ENCODE measurements around the gene NME3. TPM values are rescaled to one million over a fixed set of nuclear protein-coding genes. Genes with fewer than 3 reads are reported as not detected.

Gene NME3
- total RNA-seq, 1 experiment from 2014 or later = 103 TPM

GRCh38 chr16:1791943-1792812 lies 20.8 kb upstream of the NME3 start:
- Histone ChIP-seq H4K20me1 (ENCODE audit: insufficient read depth) (no peaks in the 10 kb centered on the region), H3K4me3 (replicated peaks in 1 of 2; ENCODE audit: low read depth in 1 of 2, low read length in 2 of 2) (no peak overlapping the region), H3K4me1 (ENCODE audit: control insufficient read depth in 1 of 2, insufficient read depth in 2 of 2, low read length in 2 of 2) (no peaks in the 10 kb centered on the region), H3K9me3 (ENCODE audit: control insufficient read depth in 1 of 2, insufficient read depth in 1 of 2, low read depth in 1 of 2, low read length in 2 of 2) (no peaks in the 10 kb centered on the region), H3K9ac (ENCODE audit: low read length) (no peak overlapping the region), H3K36me3 (ENCODE audit: control insufficient read depth in 1 of 2, insufficient read depth in 2 of 2, low read length in 2 of 2) (no peaks in the 10 kb centered on the region; a peak in 1 of 4 replicates), H3K27ac (ENCODE audit: low read depth, low read length) (no peak overlapping the region), H3K79me2 (ENCODE audit: insufficient read depth, low read length) (peaks cover 4% of the 10 kb centered on the region; the same call in 1 of the 2 replicates), H3K27me3 (ENCODE audit: insufficient read depth, low read length) (no peaks in the 10 kb centered on the region), H3K4me2 (ENCODE audit: low read length) (no peak overlapping the region), H3K9me2 (ENCODE audit: insufficient read depth) (no peaks in the 10 kb centered on the region), H2AFZ (ENCODE audit: low read depth, low read length, poor library complexity, severe bottlenecking) (no peak overlapping the region)
- CTCF ChIA-PET = no interaction called here
- ATAC-seq = no peak
- POLR2A ChIA-PET = no interaction called here
- TF ChIP-seq EGR1 (IDR thresholded peaks at IDR 0.05; ENCODE audit: low read depth) (no peak), EZH2phosphoT487 (IDR thresholded peaks at IDR 0.05; ENCODE audit: borderline replicate concordance) (no peak), POLR2A (IDR thresholded peaks at IDR 0.05; ENCODE audit: borderline replicate concordance, extremely low read depth, insufficient read depth, insufficient read length) (no peak), ELF1 (IDR thresholded peaks at IDR 0.05; ENCODE audit: borderline replicate concordance, low read depth) (no peak), CEBPB (IDR thresholded peaks at IDR 0.05; ENCODE audit: low read depth) (no peak), JUND (IDR thresholded peaks at IDR 0.05) (no peak), FOSL1 (IDR thresholded peaks at IDR 0.05; ENCODE audit: low read depth) (no peak), MAX (IDR thresholded peaks at IDR 0.05) (no peak), SP1 (IDR thresholded peaks at IDR 0.05; ENCODE audit: low read depth) (no peak), RAD21 (IDR thresholded peaks at IDR 0.05; ENCODE audit: low read depth) (no peak), ATF3 (IDR thresholded peaks at IDR 0.05) (no peak), SIN3A (IDR thresholded peaks at IDR 0.05; ENCODE audit: low read depth) (no peak), YY1 (IDR thresholded peaks at IDR 0.05; ENCODE audit: extremely low read depth, insufficient replicate concordance, low read depth, low read length) (no peak), ZBTB33 (IDR thresholded peaks at IDR 0.05; ENCODE audit: extremely low read depth, insufficient replicate concordance, low read length) (no peak), CBX3 (IDR thresholded peaks at IDR 0.05; ENCODE audit: low read depth) (no peak), SRF (IDR thresholded peaks at IDR 0.05; ENCODE audit: low read depth) (no peak), TCF7L2 (IDR thresholded peaks at IDR 0.05; ENCODE audit: borderline replicate concordance, extremely low read depth, insufficient read depth, insufficient read length) (no peak)
- intact Hi-C loops (cut with micrococcal nuclease) = no loop called here
- no TSS peak for BruUV-seq (replicated peaks)
- RAD21 ChIA-PET (ENCODE audit: low non-redundant PET in 1 of 2, low total read pairs in 2 of 2, uncharacterized antibody in 2 of 2, unreplicated experiment in 2 of 2) = no interaction called here
- DNase-seq (ENCODE audit: low read depth, low spot score) = no peak
